HL-60 (cell line): ENCODE data around the gene NSMCE4A.

Experiments used
- GABPA ChIP-seq: IDR thresholded peaks from 2 replicates; pipeline ENCODE4 v1.6.1; 2012; ENCODE audit warnings: low read depth
- POLR2AphosphoS5 ChIP-seq: IDR thresholded peaks from 2 replicates; pipeline ENCODE4 v1.6.1; 2012; ENCODE audit warnings: low read depth
- TF ChIP-seq, protein P1 (sequence below): IDR thresholded peaks from one replicate; pipeline ENCODE4 v1.5.1; 2011; ENCODE audit warnings: low read length, control low read depth, inconsistent platforms; ENCODE audit not compliant: insufficient read depth
- TF ChIP-seq, protein P2 (sequence below): IDR thresholded peaks from 2 replicates; pipeline ENCODE4 v1.6.1; 2012; ENCODE audit warnings: low read depth; ENCODE audit not compliant: insufficient replicate concordance

DNA sequence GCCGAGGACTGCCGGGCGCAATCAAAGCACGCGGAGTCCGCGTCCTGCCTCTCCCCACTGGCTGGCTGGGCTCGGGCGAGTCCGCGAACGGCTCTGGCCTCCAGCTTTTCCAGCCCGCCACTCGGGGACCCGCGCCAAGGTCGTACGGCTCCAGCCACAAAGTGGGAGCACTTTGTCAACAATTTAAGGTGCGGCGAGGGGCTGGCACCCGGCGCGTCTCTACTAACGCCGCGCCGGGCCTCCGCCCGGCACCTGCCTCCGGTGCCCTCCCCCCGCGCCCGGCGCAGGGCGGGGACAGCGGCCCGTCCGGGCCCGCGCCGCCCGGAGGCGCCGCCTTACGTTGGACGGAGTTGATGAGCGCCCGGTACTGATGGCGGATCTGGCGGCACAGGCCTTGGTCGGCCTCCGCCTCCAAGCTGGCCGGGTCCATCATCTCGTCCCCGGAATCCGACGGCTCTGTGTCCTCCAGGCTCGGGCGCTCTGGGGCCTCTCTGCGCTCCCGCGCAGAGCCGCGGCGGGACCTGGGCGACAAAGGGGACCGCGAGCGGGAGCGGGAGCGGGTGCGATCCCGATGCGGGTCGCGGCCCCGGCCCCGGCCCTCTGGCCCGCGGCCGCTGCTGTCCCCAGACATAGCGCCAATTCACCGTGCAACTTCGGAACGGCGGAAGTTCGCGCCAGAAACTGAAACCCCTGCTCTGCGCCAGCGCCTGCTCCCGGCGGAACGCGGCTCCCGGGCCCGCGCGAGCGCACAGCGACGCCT lies at the start of gene NSMCE4A:
- TF ChIP-seq, protein P1, sequence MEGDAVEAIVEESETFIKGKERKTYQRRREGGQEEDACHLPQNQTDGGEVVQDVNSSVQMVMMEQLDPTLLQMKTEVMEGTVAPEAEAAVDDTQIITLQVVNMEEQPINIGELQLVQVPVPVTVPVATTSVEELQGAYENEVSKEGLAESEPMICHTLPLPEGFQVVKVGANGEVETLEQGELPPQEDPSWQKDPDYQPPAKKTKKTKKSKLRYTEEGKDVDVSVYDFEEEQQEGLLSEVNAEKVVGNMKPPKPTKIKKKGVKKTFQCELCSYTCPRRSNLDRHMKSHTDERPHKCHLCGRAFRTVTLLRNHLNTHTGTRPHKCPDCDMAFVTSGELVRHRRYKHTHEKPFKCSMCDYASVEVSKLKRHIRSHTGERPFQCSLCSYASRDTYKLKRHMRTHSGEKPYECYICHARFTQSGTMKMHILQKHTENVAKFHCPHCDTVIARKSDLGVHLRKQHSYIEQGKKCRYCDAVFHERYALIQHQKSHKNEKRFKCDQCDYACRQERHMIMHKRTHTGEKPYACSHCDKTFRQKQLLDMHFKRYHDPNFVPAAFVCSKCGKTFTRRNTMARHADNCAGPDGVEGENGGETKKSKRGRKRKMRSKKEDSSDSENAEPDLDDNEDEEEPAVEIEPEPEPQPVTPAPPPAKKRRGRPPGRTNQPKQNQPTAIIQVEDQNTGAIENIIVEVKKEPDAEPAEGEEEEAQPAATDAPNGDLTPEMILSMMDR: peak; percentile 61
- TF ChIP-seq POLR2AphosphoS5: peak; percentile 72; the same call in 1 of the 2 replicates
- peak; percentile 53 for TF ChIP-seq GABPA
- TF ChIP-seq, protein P2, sequence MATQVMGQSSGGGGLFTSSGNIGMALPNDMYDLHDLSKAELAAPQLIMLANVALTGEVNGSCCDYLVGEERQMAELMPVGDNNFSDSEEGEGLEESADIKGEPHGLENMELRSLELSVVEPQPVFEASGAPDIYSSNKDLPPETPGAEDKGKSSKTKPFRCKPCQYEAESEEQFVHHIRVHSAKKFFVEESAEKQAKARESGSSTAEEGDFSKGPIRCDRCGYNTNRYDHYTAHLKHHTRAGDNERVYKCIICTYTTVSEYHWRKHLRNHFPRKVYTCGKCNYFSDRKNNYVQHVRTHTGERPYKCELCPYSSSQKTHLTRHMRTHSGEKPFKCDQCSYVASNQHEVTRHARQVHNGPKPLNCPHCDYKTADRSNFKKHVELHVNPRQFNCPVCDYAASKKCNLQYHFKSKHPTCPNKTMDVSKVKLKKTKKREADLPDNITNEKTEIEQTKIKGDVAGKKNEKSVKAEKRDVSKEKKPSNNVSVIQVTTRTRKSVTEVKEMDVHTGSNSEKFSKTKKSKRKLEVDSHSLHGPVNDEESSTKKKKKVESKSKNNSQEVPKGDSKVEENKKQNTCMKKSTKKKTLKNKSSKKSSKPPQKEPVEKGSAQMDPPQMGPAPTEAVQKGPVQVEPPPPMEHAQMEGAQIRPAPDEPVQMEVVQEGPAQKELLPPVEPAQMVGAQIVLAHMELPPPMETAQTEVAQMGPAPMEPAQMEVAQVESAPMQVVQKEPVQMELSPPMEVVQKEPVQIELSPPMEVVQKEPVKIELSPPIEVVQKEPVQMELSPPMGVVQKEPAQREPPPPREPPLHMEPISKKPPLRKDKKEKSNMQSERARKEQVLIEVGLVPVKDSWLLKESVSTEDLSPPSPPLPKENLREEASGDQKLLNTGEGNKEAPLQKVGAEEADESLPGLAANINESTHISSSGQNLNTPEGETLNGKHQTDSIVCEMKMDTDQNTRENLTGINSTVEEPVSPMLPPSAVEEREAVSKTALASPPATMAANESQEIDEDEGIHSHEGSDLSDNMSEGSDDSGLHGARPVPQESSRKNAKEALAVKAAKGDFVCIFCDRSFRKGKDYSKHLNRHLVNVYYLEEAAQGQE: peak; percentile 30
